Measurements from ENCODE around the gene SSR1. TPM values are rescaled to one million over a fixed set of nuclear protein-coding genes. Genes with fewer than 3 reads are reported as not detected.

Gene SSR1
- total and polyA plus RNA-seq, 9 of the 15 experiments (the other 6 are each of a cell fraction or from before 2014, with no cell fraction given), result 87.7 to 220 (median 144) TPM

DNA sequence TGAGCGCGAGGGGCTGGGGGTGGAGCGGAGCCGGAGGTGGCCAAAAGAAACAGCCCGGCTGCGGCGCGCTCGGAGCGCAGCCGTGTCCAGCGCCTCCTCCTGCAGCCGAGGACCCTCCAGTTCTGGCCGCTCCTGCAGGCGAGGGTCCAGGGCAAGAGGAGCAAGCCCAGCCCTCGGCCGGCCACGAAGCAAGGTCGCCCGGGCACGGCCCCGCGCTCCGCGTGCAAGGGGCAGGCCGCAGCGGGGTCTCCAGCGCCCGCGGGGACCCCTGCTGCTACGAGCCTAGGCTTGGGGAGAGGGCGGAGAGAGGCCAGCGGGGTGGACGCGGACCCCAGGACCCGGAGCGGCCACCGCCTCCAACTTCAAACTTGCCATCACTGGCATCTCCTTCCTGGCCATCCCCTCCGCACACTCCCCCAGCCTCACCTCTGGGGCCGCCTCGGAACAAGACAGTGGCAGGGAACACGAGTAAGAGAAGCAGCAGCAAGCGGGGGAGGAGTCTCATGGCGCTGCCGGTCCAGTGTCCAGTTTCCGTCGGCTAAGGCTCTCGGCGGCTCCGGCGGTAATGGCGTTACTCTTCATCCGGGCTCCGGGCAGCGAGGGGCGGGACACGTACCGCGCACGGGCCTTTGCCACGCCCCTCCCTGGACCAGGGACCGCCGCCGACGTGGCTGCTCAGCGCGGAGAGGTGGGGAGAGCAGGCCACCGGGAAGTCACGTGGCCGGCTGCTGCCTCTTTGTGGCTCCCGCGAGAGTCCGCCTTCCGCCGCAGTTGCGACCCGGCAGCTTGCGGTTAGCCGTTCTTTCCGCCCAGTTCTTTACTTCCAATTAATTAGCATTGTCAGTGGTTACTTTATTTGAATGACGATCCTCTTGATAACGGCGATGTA, at the start of gene SSR1 (continued):
- TF ChIP-seq GTF2F1 (IDR thresholded peaks at IDR 0.05; ENCODE audit: low read depth, low read length) (no peak; the same call in 1 of the 2 replicates), CBX5 (IDR thresholded peaks at IDR 0.05; ENCODE audit: borderline replicate concordance, low read depth) (0 out of 2 replicates have a peak, but pooled peaks have one; percentile 35), SAP30 (IDR thresholded peaks at IDR 0.05; ENCODE audit: borderline replicate concordance, insufficient read depth, low read depth, low read length, poor library complexity, severe bottlenecking) (peak; percentile 19), ZBTB7A (IDR thresholded peaks at IDR 0.05; ENCODE audit: borderline replicate concordance, control insufficient read depth, low read depth, low read length) (peak; percentile 35; the same call in 1 of the 2 replicates), ZBTB17 (CRISPR knock-in tag; IDR thresholded peaks at IDR 0.05) (no peak), KLF13 (tag; IDR thresholded peaks at IDR 0.05; ENCODE audit: borderline replicate concordance, low read depth) (0 out of 2 replicates have a peak, but pooled peaks have one; percentile 51), SMAD2 (IDR thresholded peaks at IDR 0.05; ENCODE audit: low read depth, low read length) (no peak), ESRRA (IDR thresholded peaks at IDR 0.05; ENCODE audit: borderline replicate concordance, low read depth) (peak; percentile 99; the same call in 1 of the 2 replicates), DMBX1 (CRISPR knock-in tag; IDR thresholded peaks at IDR 0.05; ENCODE audit: borderline replicate concordance) (no peak), KDM5B (IDR thresholded peaks at IDR 0.05; ENCODE audit: insufficient replicate concordance, low read depth, low read length) (peak; percentile 87), ZC3H11A (IDR thresholded peaks at IDR 0.05; ENCODE audit: low read depth, low read length) (no peak), RBM22 (IDR thresholded peaks at IDR 0.05; ENCODE audit: low read depth, low read length, poor library complexity, severe bottlenecking) (no peak), BRD4 (IDR thresholded peaks at IDR 0.05) (no peak; the same call in 1 of the 2 replicates), GABPA (tag; conservative IDR thresholded peaks at IDR 0.05; ENCODE audit: low read depth) (peak; percentile 79; the same call in 1 of the 2 replicates), RBBP5 (IDR thresholded peaks at IDR 0.05; ENCODE audit: borderline replicate concordance, insufficient read depth, low read length, poor library complexity, severe bottlenecking) (peak; percentile 97), ETS1 (conservative IDR thresholded peaks at IDR 0.05; ENCODE audit: control insufficient read depth, low read depth, low read length) (peak; percentile 58), NR1H2 (CRISPR knock-in tag; IDR thresholded peaks at IDR 0.05) (no peak; the same call in 1 of the 2 replicates)
- TF ChIP-seq, protein P1, sequence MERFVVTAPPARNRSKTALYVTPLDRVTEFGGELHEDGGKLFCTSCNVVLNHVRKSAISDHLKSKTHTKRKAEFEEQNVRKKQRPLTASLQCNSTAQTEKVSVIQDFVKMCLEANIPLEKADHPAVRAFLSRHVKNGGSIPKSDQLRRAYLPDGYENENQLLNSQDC (CRISPR knock-in tag; IDR thresholded peaks at IDR 0.05), result peak; percentile 80; the same call in 1 of the 2 replicates
- TF ChIP-seq, protein P2, sequence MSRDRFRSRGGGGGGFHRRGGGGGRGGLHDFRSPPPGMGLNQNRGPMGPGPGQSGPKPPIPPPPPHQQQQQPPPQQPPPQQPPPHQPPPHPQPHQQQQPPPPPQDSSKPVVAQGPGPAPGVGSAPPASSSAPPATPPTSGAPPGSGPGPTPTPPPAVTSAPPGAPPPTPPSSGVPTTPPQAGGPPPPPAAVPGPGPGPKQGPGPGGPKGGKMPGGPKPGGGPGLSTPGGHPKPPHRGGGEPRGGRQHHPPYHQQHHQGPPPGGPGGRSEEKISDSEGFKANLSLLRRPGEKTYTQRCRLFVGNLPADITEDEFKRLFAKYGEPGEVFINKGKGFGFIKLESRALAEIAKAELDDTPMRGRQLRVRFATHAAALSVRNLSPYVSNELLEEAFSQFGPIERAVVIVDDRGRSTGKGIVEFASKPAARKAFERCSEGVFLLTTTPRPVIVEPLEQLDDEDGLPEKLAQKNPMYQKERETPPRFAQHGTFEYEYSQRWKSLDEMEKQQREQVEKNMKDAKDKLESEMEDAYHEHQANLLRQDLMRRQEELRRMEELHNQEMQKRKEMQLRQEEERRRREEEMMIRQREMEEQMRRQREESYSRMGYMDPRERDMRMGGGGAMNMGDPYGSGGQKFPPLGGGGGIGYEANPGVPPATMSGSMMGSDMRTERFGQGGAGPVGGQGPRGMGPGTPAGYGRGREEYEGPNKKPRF (IDR thresholded peaks at IDR 0.05; ENCODE audit: low read depth, low read length), result no peak
- TF ChIP-seq, protein P3, sequence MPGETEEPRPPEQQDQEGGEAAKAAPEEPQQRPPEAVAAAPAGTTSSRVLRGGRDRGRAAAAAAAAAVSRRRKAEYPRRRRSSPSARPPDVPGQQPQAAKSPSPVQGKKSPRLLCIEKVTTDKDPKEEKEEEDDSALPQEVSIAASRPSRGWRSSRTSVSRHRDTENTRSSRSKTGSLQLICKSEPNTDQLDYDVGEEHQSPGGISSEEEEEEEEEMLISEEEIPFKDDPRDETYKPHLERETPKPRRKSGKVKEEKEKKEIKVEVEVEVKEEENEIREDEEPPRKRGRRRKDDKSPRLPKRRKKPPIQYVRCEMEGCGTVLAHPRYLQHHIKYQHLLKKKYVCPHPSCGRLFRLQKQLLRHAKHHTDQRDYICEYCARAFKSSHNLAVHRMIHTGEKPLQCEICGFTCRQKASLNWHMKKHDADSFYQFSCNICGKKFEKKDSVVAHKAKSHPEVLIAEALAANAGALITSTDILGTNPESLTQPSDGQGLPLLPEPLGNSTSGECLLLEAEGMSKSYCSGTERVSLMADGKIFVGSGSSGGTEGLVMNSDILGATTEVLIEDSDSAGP (CRISPR knock-in tag; IDR thresholded peaks at IDR 0.05), result no peak
